Central memory CD4-positive, alpha-beta T cell (primary cell): ENCODE data around the gene ACAP1.
"Not testable (repeated sequence)": the region's sequence is repeated elsewhere in the genome, so short reads cannot be mapped to it uniquely, and the experiment has no call there.

Experiments
- DNase-seq: peaks from one replicate; pipeline ENCODE4 v3.0.0; 2022

ACAP1 gene

DNA sequence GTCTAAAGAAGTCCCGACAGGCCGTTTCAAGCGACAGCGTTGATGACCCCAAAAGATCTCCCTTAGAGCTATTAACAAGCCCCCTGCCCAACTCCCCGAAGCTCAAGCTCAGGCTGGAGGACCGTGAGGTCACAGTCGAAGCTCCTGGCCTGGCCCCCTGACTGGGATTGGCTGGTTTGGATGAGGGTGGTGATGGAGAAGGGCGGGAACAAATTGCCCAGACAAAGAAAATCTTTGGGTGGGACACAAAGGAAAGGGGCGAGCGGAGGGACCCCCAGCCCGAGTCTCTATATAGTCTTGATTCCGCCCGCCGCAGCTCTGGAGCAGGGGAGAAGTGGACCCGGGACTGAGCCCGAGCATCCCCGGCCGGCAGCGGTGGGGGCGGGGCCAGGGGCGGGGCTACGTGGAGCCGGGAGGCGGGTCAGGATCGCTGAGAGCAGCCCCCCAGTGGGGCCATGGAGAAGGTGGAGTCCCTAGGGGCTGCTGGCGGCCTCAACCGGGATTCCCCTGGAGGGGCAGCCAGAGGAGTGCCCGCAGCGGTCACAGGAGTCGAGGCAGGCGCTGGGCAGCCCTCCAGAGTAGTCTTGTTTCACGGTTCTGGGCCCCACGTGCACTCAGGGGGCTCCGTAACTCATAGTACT lies 6.2 kb upstream of the ACAP1 start:
- peak; percentile 81 for DNase-seq

DNA sequence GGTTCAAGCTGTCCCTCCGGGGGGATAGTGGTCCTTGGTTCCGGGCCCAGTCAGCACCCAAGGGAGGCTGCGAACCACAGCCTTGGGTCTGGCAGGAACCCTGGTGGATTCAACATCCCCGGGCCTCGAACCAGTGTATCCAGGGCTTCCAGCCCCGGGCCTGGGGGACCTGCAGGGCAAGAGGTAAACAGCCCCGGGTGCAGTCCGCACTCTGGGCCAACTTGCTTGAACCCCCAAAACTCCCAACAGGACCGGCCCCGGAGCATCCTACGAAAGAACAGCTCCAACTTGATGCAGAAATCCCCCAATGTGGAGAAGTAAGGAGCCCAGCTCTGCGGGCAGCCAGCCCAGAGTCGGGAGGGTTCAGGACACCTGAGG lies 5.7 kb upstream of the ACAP1 start:
- no peak for DNase-seq

DNA sequence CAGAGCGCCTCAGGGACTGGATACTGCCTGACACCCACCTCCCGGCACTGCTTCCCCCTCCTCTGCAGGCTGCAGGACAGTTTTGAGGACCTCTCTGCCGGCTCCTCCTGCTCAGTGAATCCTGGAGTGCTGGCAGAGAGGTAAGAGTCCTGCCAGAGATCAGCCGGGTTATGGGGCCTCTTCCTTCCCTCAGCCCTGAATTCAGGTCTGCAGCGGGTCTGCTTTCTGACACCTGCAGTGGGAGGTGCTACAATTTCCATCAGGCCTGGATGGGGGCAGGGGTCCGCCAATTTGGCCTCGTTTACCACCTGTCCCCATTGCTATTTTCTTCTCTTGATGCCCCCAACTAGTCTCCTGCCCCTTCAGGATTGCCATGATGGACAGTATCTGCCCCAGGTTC lies 4.2 kb upstream of the ACAP1 start:
- no peak for DNase-seq

DNA sequence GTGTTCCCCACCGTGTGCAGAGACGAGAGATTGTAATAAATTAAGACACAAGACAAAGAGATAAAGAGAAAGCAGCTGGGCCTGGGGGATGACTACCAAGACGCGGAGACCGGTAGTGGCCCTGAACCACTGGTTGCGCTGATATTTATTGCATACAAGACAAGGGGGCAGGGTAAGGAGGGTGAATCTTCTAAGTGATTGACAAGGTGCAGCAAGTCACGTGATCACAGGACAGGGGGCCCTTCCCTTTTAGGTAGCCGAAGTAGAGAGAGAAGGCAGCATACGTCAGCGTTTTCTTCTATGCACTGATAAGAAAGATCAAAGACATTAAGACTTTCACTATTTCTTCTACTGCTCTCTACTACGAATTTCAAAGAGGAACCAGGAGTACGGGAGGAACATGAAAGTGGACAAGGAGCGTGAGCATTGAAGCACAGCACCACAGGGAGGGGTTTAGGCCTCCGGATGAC lies 3.7 kb upstream of the ACAP1 start:
- peak; percentile 71 for DNase-seq

DNA sequence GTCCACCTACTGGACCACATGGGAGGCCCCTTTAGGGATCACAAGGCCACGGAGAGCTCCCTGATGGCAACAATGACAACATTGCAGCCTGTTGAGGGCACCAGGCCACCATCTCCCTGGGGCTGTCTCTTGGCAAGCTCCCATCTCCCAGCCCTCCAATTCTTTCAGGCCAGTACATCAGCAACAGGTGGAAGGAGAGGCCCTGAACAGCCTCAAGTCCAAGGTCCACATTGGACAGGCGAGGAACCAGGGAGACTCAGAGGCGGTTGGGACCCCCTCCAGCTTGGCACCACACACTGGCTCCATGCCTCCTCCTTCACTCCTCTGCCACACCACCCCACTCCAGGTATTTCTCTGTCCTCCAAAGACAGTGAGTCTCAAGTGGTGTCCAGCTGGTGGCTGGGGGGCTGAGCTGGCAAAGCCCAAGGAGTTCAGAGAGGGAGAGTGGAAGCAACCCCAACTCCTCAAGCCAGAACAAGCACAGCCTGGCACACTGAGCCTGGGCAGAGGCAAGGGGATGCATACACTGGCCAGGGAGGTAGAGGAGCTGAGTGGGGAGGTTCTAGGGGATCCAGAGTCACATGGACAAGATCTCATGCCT lies 1.3 kb upstream of the ACAP1 start:
- no peak for DNase-seq

DNA sequence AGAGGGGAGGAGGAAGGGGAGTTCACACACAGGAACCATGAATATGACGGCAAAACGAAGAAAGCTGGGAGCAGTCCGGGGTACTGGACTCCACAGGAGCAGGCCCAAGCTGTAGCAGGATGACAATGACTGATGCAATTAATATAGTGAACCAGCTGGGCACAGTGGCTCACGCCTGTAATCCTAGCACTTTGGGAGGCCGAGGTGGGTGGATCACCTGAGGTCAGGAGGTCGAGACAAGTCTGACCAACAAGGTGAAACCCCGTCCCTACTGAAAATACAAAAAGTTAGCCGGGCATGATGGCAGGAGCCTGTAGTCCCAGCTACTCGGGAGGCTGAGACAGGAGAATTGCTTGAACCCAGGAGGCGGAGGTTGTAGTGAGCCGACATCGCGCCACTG lies 564 bp upstream of the ACAP1 start:
- DNase-seq = not testable (repeated sequence)

DNA sequence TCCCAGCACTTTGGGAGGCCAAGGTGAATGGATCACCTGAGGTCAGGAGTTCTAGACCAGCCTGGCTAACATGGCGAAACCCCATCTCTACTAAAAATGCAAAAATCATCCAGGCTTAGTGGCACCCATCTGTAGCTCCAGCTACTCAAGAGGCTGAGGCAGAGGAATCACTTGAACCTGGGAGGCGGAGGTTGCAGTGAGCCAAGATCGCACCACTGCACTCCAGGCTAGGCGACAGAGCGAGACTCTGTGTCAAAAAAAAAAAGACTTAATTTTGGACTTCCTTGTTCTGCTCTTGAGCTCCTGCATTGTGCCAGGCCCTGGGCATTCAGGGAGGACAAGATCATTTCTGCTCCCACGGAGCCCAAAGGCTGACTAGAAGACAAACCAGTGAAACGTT lies 1.3 kb downstream of the ACAP1 start:
- DNase-seq = not testable (repeated sequence)

DNA sequence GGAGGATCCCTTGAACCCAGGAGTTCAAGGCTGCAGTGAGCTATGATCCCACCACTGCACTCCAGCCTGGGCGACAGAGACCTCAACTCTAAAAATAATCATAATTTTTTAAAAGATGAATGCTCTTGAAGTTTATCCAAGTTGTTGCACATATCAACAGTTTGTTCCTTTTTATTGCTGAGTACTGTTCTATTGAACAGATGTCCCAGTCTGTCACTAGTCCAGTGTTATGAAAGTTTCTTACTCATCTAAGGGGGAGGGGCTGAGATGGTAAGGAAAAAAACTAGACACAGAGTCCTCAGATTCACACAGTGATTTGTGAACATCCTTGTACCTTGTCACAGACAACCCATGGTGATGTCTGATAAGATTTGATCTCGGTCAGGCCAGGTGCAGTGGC lies 3.9 kb downstream of the ACAP1 start:
- DNase-seq = no peak

DNA sequence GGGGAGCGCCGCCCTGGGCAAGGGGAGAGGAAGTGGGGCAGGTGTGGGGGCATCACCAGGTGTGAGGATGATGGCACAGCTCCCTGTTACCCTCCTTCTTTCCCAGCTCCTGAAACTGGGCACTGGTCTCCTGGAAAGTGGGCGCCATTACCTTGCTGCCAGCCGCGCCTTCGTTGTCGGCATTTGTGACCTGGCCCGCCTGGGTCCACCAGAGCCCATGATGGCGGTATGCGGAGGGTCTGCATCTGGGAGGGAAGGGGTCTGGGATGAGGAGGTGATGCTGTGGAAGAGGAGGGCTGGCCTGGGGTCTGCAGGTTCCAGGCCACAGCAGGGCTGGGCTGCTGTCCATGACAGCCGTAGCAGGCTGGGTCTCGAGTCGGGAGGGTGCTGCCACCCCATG lies 5.5 kb downstream of the ACAP1 start:
- DNase-seq = no peak

DNA sequence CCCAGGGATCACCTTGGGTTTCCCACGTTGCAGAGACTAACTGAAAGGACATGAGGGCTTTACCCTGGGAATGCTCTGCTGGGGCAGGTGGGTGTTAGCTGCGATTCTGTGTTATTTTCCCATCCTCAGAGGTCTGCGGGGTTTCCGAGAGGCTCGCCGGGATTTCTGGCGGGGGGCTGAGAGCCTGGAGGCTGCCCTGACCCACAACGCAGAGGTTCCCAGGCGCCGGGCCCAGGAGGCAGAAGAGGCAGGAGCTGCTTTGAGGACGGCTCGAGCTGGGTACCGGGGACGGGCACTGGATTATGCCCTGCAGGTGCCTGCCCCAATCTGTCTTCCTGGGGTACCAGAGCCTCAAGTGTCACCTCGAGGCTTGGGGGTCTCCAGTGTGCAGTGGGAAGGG lies 6.9 kb downstream of the ACAP1 start:
- no peak for DNase-seq

DNA sequence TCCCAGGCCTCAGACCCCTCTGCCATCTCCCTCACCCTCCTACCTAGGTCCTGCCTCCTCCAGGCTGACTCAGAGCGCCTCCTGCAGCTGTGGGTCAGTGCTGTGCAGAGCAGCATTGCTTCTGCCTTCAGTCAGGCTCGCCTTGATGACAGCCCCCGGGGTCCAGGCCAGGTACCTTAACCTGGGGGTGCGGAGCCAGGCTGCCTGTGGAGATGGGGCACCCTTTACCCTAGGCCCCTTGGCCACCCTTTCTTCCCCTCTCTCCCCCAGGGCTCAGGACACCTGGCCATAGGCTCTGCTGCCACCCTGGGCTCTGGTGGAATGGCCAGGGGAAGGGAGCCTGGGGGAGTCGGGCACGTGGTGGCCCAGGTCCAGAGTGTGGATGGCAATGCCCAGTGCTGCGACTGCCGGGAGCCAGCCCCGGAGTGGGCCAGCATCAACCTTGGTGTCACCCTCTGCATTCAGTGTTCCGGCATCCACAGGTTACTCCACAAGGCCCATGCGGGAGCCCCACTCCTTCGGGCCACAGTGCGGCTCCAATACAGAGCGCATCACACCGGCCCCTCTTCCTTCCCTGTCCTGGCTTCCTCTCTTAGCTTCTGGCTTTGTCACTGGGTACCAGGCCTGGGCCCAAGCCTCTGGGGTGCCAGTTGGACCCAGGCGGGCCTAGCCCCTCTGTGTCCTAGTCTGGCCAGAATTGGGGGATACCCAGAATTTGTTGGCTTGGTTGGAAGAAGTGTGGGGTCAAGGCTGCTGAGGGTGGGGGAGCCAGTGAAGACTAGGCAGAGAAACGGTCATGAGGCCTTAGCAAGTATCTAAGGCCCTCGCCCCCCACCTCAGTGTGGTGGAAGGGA lies 10.7 kb downstream of the ACAP1 start:
- DNase-seq = no peak

DNA sequence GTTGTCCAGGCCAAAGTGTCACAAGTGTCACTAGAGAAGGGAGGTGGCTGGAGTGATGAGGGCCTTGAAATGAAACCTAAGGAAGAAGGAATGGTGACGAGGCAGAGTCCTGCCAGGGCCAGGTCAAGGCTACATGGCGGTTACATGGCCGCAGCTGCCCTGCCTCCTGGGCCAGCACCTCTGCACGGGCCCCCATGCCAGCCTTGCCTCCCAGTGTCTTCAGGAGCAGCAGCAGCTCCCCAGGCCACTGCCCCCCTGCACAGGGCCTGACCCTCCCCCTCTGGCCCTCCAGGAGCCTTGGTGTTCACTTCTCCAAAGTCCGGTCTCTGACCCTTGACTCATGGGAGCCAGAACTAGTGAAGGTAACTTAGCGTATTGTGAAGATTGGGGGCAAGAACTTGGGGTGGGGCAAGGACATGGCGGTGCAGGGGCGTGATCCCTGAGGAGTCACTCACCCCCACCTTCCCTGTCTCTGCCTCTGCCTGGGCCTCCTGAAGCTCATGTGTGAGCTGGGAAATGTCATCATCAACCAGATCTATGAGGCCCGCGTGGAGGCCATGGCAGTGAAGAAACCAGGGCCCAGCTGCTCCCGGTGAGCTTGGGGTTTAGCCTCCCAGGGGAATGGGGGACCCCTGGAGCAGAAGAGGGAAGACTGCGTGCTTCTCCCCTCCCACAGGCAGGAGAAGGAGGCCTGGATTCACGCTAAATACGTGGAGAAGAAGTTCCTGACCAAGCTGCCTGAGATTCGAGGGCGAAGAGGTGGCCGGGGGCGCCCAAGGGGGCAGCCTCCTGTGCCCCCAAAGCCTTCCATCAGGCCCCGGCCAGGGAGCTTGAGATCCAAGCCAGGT lies 11.5 kb downstream of the ACAP1 start:
- DNase-seq = no peak

DNA sequence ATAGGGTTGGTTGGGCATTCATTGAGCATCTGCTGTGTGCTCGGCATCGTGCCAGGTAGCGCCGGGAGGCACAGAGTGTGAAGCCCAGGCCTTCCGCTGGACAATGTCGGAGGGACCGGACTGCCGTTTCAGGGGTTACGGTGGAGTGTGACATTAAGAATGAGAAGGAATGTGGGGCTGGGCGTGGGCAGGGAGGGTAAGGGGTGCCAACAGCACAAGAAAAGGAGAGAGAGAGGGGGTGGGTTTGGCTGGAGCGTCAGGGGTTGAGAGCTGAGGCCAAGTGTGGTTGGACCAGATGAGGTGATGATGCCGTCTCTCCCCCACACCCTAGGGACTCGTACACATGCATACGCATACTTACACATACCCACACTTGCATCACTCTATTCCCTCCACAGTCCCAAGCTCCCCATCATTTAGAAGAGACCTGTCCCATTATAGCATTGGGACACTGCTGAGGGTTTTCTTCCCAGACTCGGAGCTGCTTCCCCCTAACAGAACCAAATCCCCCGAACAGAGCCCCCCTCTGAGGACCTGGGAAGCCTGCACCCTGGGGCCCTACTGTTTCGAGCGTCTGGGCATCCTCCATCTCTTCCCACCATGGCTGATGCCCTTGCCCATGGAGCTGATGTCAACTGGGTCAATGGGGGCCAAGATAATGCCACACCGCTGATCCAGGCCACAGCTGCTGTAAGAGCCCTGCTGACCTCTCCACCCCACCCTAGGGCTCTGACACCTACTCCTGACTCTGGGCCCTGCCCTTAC lies 12.3 kb downstream of the ACAP1 start:
- DNase-seq = no peak

DNA sequence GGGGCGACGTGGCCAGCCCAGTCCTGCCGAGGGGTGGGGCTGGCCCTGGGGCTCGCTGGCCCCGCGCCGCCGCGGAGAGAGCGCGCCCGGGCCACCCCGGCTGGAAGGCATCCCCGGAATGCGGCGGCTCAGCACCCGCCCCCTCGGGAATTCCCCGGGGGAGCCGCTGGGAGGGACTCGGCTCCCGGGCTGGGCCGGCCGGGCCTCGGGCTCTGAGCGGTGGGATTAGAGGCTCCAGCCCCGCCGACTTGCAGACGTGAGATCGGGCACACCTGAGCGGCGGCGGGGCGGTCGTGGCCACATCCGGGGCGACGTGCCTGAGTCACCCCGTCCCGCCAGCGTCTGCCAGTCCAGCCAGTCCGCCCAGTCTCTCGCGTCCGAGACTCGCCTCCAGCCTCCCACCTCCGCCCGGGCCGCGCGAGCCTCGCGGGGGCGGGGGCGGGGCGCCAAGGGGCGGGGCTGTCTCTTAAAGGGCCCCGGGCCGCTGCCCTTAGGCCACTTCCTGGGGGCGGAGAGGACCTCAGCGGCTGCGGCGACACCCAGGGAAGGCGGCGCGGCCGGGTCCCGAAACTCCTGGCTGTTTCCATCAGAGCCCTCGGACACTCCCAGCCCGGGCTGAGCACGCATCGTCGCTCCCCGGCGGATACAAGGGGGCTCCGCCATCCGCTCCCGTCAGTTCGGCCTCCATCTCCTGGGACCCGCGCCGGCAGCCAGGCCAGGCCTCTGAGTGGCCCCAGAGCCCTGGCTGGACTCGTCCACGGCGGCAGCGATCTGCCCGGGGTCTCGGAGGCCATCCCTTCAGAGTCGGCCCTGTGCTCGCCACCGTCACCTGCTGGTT lies 15.6 kb downstream of the ACAP1 start, which contains the start of gene KCTD11:
Gene KCTD11, plus strand, starts transcription at position 498 of the 838 bp plus-strand sequence.
- DNase-seq = peak; percentile 75

DNA sequence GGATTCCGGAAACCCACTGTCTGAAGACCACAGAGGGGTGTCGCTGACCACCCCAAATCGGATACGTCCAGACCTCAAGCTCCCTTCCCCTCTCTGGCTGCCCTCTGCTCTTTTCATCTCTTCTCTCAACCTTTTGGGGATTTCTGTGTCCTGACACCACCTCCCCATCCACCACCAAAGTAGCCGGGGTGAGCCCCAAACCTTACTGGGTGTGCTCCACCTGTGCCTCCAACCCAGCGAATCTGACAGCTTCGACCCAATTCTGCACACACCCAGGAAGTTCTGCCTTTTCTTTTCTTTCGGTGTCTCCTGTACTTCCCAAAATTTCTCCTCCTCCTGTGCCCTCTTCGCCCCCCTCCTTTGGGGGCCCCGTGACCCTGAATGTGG lies 16.2 kb downstream of the ACAP1 start:
- DNase-seq = no peak

DNA sequence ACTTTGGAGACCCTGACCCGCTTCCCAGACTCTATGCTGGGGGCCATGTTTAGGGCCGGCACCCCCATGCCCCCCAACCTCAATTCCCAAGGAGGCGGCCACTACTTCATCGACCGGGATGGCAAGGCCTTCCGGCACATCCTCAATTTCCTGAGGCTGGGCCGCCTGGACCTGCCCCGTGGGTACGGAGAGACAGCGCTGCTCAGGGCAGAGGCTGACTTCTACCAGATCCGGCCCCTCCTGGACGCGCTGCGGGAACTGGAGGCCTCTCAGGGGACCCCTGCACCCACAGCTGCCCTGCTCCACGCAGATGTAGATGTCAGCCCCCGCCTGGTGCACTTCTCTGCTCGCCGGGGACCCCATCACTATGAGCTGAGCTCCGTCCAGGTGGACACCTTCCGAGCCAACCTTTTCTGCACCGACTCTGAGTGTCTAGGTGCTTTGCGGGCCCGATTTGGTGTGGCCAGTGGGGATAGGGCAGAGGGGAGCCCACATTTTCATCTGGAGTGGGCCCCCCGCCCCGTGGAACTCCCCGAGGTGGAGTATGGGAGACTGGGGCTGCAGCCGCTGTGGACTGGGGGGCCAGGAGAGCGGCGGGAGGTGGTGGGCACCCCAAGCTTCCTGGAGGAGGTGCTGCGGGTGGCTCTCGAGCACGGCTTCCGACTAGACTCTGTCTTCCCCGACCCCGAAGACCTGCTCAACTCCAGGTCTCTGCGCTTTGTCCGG lies 16.7 kb downstream of the ACAP1 start:
- DNase-seq = no peak

DNA sequence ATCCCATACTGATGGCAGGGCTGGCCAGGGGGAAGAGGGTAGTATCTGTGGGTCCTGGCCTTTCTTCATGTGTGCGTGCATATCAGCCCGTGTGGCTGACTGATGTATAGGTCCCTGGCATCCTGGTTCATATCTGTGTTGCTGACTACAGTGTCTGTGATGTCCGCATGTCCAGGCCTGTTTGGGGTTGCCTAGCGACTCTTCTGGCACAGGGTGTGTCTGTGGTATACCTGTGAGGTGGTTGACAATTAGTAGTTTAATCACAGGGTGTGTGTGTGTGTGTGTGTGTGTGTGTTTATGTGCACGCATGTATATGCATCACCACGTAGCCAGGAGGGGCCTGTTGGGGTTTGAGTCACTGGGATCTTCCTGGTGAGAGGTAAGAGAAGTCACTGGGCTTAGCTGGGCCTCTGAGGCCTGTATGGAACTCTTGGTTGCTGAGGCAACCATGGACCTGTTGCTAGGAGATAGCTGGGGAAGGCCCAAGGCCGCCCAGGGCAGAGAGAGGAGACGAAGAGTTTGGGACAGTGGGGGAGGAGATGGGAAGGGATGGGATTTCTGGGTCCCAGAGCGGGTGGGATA lies 18.0 kb downstream of the ACAP1 start:
- DNase-seq = no peak

DNA sequence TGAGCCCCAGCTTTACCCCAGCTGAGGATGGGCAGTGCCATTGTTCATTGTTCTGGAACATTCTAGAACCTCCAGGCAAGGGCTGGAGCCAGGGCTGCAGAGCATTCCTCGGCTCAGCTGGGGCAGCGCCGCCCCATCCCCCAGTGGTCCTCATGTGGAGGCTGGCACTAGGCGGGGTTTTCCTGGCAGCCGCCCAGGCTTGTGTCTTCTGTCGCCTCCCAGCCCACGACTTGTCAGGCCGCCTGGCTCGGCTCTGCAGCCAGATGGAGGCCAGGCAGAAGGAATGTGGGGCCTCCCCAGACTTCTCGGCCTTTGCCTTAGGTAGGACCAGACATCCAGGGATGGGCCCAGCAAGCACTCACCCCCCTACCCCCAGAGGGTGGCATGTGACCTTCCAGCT lies 18.7 kb downstream of the ACAP1 start, which contains the start of gene TMEM95:
Gene TMEM95, plus strand, starts transcription at position 104 of the 400 bp plus-strand sequence. Its CDS starts 49 bp downstream, at position 153.
- no peak for DNase-seq

DNA sequence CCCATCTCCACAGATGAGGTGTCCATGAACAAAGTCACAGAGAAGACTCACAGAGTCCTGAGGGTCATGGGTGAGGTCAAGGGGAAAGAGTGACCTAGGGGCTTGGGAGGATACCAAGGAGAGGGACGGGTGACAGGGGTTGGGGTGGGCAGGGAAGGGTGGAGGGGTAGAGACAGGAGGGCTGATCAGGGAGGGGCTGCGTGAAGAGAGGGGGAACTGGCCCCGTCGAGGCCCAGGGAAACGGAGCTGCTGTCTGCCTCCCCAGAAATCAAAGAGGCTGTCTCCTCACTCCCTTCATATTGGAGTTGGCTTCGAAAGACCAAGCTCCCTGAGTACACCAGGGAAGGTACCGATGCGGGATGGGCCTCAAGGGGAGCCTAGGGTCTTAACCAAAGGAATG lies 19.2 kb downstream of the ACAP1 start:
- DNase-seq = no peak

DNA sequence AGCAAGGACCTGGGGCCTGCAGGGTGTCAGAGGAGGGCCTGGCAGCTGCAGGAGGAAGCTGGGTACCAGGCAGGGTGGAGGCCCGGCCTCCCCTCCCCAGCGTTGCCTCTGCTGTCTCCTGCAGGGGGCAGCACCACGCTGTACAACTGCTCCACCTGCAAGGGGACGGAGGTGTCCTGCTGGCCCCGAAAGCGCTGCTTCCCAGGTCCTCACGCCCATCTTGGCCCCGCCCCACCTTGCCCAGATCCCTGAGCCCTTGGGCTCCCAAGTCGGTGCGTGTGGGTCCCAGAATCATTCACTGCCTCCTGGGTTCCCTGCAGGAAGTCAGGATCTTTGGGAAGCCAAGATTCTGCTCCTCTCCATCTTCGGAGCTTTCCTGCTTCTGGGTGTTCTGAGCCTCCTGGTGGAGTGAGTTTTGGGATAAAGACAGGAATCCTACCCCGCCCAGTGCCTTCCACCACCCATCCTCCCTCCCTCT lies 19.8 kb downstream of the ACAP1 start:
- DNase-seq = peak; percentile 75
